NCI-H510A (cell line): ENCODE data around the gene BCAT1.
"Not testable (repeated sequence)": the region's sequence is repeated elsewhere in the genome, so short reads cannot be mapped to it uniquely, and the experiment has no call there.

Source experiments
- DNase-seq: peaks from one replicate; lab custom pipeline; 2025; lab: John Stamatoyannopoulos, UW

BCAT1 gene

GRCh38 chr12:24814379-24815113 lies 134.4 kb downstream of the BCAT1 start:
- no peak for DNase-seq

- no peak for DNase-seq
These were observed 138.5 kb downstream of the BCAT1 start for GRCh38 chr12:24810378-24810777.

DNA sequence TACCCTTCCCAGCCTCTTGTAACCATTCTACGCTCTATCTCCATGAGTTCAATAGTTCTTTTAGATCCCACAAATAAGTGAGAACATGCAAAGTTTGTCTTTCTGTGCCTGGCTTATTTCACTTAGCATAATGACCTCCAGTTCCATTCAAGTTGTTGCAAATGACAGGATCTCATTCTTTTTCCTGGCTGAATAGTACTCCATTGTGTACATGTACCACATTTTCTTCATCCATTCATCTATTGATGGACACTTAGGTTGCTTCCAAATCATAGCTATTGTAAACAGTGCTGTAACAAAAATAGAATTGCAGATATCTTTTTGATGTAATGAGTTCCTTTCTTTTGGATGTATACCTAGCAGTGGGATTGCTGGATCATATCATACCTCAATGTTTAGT lies 139.6 kb downstream of the BCAT1 start:
- DNase-seq = not testable (repeated sequence)

DNA sequence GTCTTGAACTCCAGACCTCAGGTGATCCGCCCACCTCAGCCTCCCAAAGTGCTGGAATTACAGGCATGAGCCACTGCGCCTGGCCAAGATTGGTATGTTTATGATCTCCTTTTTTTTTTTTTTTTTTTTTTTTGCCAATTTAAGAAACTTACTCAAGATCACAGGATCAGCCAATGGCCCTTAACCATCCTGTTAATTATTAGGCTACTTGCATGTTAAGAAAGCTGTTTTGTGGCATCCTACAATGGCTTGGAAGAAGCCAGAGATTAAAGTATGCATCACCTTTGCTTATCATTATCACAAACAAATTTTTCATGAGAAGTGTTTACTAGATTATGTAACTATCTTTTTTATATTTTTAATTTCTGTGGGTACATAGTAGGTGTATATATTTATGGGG lies 140.2 kb downstream of the BCAT1 start:
- DNase-seq = no peak

DNA sequence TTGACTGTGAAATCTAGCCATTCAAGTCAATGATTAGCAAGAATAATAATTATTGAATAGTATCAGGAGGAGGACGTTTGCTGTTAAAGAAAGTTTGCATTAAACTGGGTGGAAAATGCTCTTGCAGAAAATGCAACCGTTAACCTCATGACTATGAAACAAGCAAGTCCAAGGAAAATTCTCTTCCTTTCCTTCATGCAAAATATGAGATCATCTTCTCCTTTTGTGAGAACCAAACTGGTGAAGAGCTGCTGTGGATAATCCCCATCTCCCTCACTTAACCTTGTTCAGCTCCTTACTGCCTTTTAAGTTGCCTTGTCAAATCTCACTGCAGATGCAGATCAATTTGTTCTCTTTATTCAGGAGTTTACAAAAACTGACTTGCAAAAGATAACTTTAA lies 142.5 kb downstream of the BCAT1 start:
- no peak for DNase-seq

DNA sequence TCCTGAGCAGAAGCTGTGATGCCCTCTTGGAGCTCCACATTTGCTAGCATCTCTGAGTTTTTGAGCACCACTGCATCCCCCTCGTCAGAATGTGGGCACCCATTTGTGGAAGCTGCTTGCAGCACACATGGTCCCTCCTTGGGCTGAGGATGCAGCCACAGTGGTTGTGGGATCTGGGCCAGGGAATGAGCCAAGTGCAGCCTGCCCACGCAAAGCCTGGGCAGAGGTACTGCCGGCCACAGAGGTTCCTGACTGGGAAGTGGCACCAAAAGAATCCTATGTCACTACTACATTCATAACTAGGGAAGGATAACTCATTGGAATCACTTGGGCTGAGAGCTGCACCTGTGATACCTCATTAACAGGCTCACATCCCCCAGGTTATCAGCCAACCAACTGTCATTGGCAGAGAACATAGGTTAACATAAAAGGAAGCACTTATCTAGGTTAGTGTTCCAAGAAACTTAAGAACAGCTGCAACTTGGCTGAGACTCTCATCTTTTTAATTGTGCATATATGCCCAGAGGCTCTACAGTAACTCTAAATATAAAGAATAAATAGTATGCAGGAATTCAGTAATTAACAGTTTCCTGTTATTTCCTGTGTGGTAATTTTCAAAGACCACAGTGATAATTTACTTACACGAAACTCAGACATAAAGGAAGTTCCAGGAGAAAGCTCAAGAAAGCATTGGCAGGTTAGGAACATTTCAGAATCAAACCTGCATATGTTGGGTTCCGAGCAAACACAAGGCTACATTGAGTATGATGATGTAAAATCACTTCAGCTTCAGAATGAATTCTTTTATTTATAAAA lies 145.3 kb downstream of the BCAT1 start:
- DNase-seq = no peak

DNA sequence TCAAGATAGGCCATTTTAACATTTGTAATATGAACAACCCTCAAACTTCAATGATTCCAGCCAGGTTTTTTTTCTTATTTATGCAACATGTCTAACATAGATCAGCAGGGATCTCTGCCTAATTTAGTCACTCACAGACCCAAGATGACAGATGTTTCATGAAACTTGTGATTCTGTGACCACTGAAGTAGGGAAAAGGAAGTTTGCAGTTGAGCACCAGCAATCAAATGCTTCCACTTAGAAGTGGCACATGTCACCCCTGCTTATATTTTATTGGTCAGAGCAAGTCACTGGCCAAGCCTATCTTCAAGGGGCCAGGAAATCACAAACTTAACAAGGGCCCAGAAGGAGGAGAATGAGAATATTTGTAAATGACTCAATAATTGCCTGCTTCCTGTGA lies 150.6 kb downstream of the BCAT1 start:
- DNase-seq = no peak

GRCh38 chr12:24797901-24798300 lies 151.0 kb downstream of the BCAT1 start:
- no peak for DNase-seq

- no peak for DNase-seq
These were observed 152.0 kb downstream of the BCAT1 start for GRCh38 chr12:24796876-24797275.

DNA sequence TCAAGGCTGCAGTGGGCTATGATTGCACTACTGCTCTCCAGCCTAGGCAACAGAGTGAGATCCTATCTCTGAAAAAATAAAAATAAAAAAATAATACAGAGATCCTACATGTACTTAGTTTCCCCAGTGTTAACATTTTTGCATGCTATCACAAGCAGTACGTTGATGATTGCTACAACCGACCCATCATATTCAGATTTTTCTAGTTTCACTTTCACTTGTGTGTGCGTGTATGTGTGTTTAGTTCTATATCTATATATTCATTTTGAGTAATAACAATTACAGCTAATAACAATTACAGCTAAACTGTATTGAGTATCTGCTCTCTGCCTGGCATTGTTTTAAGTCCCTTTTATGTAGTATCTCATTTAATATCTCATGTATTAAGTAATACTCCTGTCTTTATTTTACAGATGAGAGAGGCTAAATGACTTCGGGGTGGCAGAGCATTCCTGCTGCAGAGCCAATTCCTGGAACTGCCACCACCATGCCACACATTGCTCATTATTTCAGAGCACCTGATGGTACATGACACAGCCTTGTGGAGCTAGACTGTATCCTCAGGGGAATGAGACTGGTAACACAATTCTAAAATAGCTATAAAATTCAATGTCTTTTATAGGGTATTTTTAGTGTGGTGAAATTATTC lies 153.1 kb downstream of the BCAT1 start:
- no peak for DNase-seq

GRCh38 chr12:24791622-24792021 lies 157.3 kb downstream of the BCAT1 start:
- no peak for DNase-seq

GRCh38 chr12:24788886-24789285 lies 160.0 kb downstream of the BCAT1 start:
- DNase-seq = no peak

GRCh38 chr12:24780697-24781368 lies 168.1 kb downstream of the BCAT1 start:
- no peak for DNase-seq

DNA sequence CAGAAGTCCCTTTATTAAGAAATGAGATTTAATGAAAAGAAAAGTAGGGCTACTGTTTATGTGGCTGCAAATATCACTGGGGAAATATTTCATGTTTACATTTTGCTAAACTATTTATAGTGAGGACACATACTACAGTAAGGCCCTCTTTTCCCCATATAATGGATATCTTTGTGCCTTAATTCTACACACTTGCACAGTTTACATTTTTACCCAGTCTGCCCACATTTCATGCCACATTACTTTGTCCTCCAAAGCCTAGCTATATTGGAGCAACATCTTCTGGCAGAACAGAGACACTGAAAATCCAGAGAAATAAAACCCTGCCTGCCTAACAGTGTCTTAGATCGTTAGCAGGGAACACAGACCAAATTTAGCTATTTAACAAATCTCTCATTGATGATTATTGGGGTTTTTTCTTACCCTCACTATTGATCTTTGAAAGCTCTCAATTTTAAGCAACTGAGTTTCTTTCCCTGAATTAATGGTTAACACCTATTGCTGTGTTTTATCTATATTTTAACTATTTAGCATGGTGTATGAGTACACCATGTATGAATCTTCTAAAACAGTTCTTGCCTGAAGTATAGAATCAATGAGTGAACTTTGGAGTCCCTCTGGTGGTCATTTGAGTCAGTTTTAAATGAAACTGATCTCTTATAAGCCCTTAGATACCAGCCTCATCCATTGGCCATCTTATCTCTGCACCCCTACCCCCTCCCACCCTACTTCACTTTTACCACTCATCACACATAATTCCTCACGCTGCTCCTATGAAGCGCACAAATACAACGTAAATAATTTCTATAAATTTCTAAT lies 170.2 kb downstream of the BCAT1 start:
- no peak for DNase-seq

GRCh38 chr12:24777359-24777758 lies 171.5 kb downstream of the BCAT1 start:
- DNase-seq = no peak

- DNase-seq = no peak
These were observed 172.0 kb downstream of the BCAT1 start for GRCh38 chr12:24776861-24777260.

DNA sequence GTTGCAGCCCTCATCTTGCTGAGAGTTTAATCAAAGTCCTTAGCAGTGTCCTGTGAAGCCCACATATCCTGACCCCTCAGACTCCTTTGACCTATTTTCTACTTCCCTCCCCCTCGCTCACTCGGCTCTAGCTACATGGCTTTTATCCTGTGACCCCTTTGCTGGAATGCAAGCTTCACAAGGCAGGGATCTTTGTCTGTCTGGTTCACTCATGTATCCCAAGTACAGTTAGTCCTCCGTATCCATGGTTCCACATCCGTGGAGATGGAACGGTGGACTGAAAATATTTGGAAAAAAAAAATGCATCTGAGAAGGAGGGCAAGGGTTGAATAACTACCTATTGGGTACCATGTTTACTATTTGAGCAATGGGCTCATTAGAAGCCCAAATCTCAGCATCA lies 173.8 kb downstream of the BCAT1 start:
- no peak for DNase-seq

DNA sequence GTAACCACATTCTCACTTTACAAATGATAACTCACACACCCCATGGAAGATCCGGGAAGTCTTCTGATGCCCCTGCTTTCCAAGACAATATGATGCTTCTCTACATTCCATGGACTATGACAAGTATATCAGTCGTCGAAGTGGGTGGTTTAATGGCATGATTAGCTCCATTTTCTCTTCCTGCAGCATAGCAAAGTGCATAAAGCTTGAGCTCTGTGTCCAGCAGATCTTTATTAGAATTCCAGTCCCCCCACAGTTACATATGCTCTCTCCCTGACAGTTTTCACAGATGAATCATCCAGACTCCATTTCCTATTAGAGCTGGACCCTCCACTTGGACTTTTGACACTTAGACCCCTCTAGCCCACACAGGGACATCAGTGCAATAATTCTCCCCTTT lies 174.9 kb downstream of the BCAT1 start:
- no peak for DNase-seq

GRCh38 chr12:24772813-24773212 lies 176.1 kb downstream of the BCAT1 start:
- DNase-seq = no peak

DNA sequence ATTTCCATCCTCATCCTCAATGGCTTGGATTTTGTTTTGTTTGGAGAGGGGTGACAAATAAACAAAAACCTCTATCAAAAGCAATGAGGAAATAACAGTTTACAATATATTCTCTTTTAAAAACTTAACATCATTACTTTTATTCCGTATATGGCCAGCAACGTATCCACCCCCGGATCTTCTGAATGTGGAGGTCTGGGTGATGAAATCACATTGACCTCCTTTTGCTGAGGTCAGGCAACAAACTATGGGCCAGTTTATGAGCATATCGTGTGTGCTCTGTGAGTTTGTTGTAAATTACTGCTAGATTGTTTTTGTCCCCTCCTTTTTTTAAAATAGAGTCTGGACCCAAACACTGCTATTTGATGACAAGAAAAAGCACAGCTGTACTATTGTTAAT lies 178.1 kb downstream of the BCAT1 start:
- DNase-seq = no peak

- DNase-seq = no peak
These were observed 178.6 kb downstream of the BCAT1 start for GRCh38 chr12:24770334-24770733.

GRCh38 chr12:24769682-24770081 lies 179.2 kb downstream of the BCAT1 start:
- DNase-seq = no peak
